Peyer's patch (tissue), 4 donors: ENCODE measurements around the gene PRAMEF12. TPM values are rescaled to one million over a fixed set of nuclear protein-coding genes. Genes with fewer than 3 reads are reported as not detected.

Experiments
- DNase-seq, 3 donors: peaks; one replicate each; pipeline ENCODE4 v3.0.0-alpha.2; 2017 to 2019
- H3K27ac ChIP-seq, 4 donors: fragments of 200-600 bp; sonication (generic); one replicate each; pipeline ENCODE4 v1.5.1; 2016 to 2019
- H3K27me3 ChIP-seq, 2 donors: fragments of 200-600 bp; sonication (generic); one replicate each; pipeline ENCODE4 v1.5.1; 2019
- H3K36me3 ChIP-seq, 3 donors: fragments of 200-600 bp; sonication (generic); one replicate each; pipeline ENCODE4 v1.5.1; 2016 to 2019
- H3K4me1 ChIP-seq, 4 donors: fragments of 200-600 bp; sonication (generic); one replicate each; pipeline ENCODE4 v1.5.1; 2016 to 2019
- H3K4me3 ChIP-seq, 4 donors: fragments of 200-600 bp; sonication (generic); 1 replicate in 3 of 4; 2 replicates in 1 of 4; pipeline ENCODE4 v1.5.1; 2016 to 2019; ENCODE audit warnings: mild to moderate bottlenecking in 1 of 4
- H3K9me3 ChIP-seq, 4 donors: fragments of 200-600 bp; sonication (generic); one replicate each; pipeline ENCODE4 v1.5.1; 2016 to 2019; ENCODE audit warnings: mild to moderate bottlenecking in 1 of 4
- CTCF ChIP-seq, 6 experiments: fragments of 450-650 bp in 4 of 6; fragments of 200-600 bp in 2 of 6; sonication (generic) in 1 of 6; IDR thresholded peaks; one replicate each; pipeline ENCODE4 v1.5.1; 2017 to 2019; ENCODE audit warnings: antibody characterized with exemption in 6 of 6, mild to moderate bottlenecking in 3 of 6, moderate library complexity in 1 of 6
- POLR2A ChIP-seq, 2 donors: fragments of 450-650 bp; IDR thresholded peaks; one replicate each; pipeline ENCODE4 v1.5.1; 2017; ENCODE audit warnings: antibody characterized with exemption in 2 of 2, mild to moderate bottlenecking in 2 of 2, moderate library complexity in 2 of 2
- total RNA-seq, 4 donors: library from RNA; depleted of rRNA; stranded (reverse); fragments of >200 nt; gene quantifications; one replicate each; pipeline ENCODE4 v1.1.0, GENCODE V29; 2016

The PRAMEF12 gene
- total RNA-seq, 4 donors from 2014 or later = not detected

DNA sequence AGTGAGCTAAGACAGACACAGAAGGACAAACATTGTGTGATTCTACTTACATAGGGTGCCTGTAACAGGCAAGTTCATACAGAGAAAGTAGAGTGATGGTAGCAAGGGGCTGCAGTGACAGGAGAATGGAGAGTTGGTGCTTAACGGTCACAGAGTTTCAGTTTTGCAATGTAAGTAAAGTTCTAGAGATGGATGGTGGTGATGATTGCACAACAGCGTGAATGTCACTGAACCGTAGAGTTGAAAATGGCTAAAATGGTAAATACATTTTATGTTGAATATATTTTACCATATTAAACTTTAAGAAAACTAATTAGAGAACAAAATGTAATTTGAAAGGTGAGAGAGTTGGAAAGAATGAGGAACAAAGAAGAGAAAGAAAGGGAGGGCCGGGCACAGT lies 18.8 kb upstream of the PRAMEF12 start:
- no peak for DNase-seq
- Histone ChIP-seq H3K4me3 (no peak overlapping the region), H3K27ac (no peak overlapping the region), H3K4me1 (no peaks in the 10 kb centered on the region), H3K9me3 (peaks cover 0 to under 1% (median 0%) of the 10 kb centered on the region in 4 donors), H3K27me3 (no peaks in the 10 kb centered on the region), H3K36me3 (no peaks in the 10 kb centered on the region)
- TF ChIP-seq POLR2A (IDR thresholded peaks at IDR 0.05) (no peak), CTCF (IDR thresholded peaks at IDR 0.05) (no peak)

DNA sequence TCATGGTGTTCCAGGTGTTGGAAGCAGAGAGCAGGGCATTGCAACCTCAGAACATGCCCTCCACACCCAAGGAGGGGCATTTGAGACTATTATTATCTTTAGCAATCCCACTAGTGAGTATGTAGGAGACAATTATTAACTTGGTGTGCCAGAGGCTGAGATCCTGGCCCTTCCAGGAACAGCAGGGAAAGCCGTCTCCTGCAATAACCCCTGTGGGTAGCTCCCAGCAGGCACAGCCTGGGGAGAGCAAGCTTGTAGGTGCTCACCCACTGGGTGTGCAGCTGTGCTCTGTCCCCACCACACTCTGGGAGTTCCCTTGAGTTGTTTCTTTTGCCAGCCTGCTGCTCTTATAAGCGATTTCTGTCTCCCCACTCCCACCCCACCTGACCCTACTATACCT lies 17.3 kb upstream of the PRAMEF12 start:
- TF ChIP-seq POLR2A (IDR thresholded peaks at IDR 0.05) (no peak), CTCF (IDR thresholded peaks at IDR 0.05) (no peak)
- no peak overlapping the region for H3K27ac ChIP-seq
- no peak for DNase-seq
- no peaks in the 10 kb centered on the region for H3K36me3 ChIP-seq
- H3K4me3 ChIP-seq = no peak overlapping the region
- no peaks in the 10 kb centered on the region for H3K27me3 ChIP-seq
- H3K9me3 ChIP-seq = no peaks in the 10 kb centered on the region
- no peaks in the 10 kb centered on the region for H3K4me1 ChIP-seq

- Histone ChIP-seq H3K9me3 (no peaks in the 10 kb centered on the region), H3K27me3 (no peaks in the 10 kb centered on the region), H3K36me3 (no peaks in the 10 kb centered on the region), H3K27ac (no peak overlapping the region), H3K4me1 (no peaks in the 10 kb centered on the region), H3K4me3 (no peak overlapping the region)
- no peak for DNase-seq
- no peak for TF ChIP-seq POLR2A (IDR thresholded peaks at IDR 0.05)
- no peak for TF ChIP-seq CTCF (IDR thresholded peaks at IDR 0.05)
Observed at GRCh38 chr1:12756768-12757413, 16.6 kb upstream of the PRAMEF12 start.

DNA sequence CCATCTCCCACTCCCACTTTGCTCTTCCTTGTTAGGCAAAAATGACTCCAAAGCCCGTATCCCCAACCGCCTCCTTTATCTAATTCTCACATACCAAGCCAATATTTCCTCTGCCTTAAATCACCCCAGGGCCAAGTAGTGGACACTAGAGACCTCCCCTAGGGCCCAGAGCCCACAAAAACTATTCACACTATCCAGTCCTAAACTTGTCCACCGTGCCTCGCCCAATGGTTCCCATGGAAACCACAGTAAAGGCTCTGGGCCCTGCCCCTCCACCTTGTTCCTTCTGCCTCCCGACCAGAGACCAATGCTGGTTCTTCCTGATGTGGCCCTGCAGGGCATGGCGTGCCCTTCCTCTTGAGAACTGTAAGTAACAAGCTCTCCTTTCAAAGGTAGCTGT lies 15.7 kb upstream of the PRAMEF12 start:
- no peaks in the 10 kb centered on the region for H3K36me3 ChIP-seq
- no peaks in the 10 kb centered on the region for H3K4me1 ChIP-seq
- no peaks in the 10 kb centered on the region for H3K9me3 ChIP-seq
- DNase-seq = no peak
- H3K4me3 ChIP-seq = no peak overlapping the region
- no peak overlapping the region for H3K27ac ChIP-seq
- no peak for TF ChIP-seq CTCF (IDR thresholded peaks at IDR 0.05)
- TF ChIP-seq POLR2A (IDR thresholded peaks at IDR 0.05) = no peak
- H3K27me3 ChIP-seq = no peaks in the 10 kb centered on the region

GRCh38 chr1:12760256-12760795 lies 13.2 kb upstream of the PRAMEF12 start:
- Histone ChIP-seq H3K9me3 (no peaks in the 10 kb centered on the region), H3K27ac (no peak overlapping the region), H3K36me3 (no peaks in the 10 kb centered on the region), H3K4me1 (no peaks in the 10 kb centered on the region), H3K27me3 (no peaks in the 10 kb centered on the region), H3K4me3 (no peak overlapping the region)
- no peak for DNase-seq
- TF ChIP-seq POLR2A (IDR thresholded peaks at IDR 0.05) (no peak), CTCF (IDR thresholded peaks at IDR 0.05) (no peak)
